ENCODE results near the gene LILRB1.

GRCh38 chr19:54667217-54667616, 36.9 kb downstream of the LILRB1 start:
- no peak for TF ChIP-seq CTCF (IDR thresholded peaks at IDR 0.05; ENCODE audit: poor library complexity, severe bottlenecking)
- TF ChIP-seq TAF1 (IDR thresholded peaks at IDR 0.05; ENCODE audit: low read depth), result no peak
- TF ChIP-seq POLR2AphosphoS5 (IDR thresholded peaks at IDR 0.05), result no peak
- no peak for TF ChIP-seq EP300 (conservative IDR thresholded peaks at IDR 0.05; ENCODE audit: poor library complexity, severe bottlenecking)
- no peak for TF ChIP-seq EZH2 (IDR thresholded peaks at IDR 0.05; ENCODE audit: borderline replicate concordance, insufficient read depth, low read length, poor library complexity, severe bottlenecking)
- no peak for TF ChIP-seq RAD21 (conservative IDR thresholded peaks at IDR 0.05)
- no peak for TF ChIP-seq MXI1 (conservative IDR thresholded peaks at IDR 0.05; ENCODE audit: poor library complexity, severe bottlenecking)
- TF ChIP-seq REST (IDR thresholded peaks at IDR 0.05; ENCODE audit: borderline replicate concordance), result no peak

Measured in neural cell (in vitro differentiated cells).